HG03460 (cell line): ENCODE data around the gene MRPL48.
"Not testable (repeated sequence)": the region's sequence is repeated elsewhere in the genome, so short reads cannot be mapped to it uniquely, and the experiment has no call there.

ENCODE experiments used
- ATAC-seq: cut with Tn5 transposase; IDR thresholded peaks from one replicate; pipeline ENCODE4 v1.9.1; 2021; ENCODE audit not compliant: unreplicated experiment

Gene MRPL48

DNA sequence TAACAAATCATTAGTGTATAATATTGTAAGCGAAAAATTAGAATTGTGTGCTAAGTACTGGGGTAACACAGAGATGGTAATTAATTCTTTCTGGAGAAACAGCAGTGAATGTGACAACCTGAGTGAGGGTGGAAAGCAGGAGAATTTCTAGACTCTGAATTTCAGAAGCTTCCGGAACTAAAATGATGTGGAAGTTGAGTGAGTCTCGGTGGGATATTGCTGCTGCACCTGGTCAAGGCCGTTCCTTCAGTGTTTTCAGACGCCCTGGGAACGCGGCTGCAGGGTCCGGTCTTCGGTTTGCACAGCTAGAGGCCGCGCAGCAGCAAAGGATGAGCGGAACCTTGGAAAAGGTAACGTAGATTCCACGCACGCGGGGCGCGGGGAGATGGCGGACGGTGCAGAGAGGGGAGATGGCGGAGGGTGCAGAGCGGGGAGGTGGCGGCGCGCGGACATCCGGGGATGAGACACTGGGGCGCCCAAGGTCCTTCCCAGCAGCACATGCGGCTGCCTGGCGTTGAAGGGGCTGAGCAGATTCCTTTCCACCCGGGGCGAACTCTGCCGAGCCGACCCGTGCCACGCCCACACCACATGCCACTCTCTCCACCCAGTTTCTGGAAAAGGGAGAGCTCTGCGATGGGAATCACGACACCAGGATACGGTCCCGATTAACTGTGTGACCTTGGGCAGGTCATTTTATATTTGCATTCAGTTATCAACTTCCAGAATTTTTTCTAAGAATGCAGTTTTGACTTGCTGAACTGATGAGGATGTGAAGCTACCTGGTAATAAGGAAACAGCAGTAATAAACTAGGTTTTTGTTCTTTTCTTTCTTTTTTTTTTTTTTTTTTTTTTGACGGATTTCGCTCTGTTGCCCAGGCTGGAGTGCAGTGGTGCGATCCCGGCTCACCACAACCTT is at the start of gene MRPL48:
Gene MRPL48 (plus strand): TSS at position 232 of the 916 bp plus-strand sequence. CDS start 98 bp downstream, at position 330.
- ATAC-seq, result peak; percentile 91

DNA sequence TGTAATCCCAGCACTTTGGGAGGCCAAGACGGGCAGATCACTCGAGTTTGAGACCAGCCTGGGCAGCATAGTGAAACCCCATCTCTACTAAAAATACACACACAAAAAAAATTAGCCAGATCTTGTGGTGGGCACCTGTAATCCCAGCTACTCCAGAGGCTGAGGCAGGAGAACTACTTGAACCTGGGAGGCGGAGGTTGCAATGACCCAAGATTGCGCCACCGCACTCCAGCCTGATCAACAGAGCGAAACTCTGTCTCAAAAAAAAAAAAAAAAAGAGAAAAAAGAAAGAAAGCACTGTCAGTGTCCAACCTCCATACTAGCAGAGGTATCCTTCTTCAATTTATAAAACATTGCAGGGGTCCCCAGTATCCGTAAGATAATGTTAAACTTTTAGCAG is 44.6 kb upstream of the MRPL48 start:
- ATAC-seq, result no peak

DNA sequence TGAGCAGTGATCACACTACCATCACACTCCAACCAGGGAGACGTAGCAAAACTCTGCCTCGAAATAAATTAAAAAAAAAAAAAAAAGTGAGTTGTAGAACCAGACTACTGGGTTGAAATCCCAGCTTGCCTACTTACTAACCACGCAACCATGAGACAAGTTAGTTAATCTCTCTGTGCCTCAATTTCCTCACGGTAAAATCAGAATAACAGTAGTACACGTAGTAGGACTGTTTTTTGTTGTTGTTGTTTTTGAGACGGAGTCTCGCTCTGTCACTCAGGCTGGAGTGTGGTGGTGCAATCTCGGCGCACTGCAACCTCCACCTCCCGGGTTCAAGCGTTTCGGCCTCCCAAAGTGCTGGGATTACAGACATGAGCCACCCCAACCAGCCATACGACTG is 41.0 kb upstream of the MRPL48 start:
- ATAC-seq, result no peak

DNA sequence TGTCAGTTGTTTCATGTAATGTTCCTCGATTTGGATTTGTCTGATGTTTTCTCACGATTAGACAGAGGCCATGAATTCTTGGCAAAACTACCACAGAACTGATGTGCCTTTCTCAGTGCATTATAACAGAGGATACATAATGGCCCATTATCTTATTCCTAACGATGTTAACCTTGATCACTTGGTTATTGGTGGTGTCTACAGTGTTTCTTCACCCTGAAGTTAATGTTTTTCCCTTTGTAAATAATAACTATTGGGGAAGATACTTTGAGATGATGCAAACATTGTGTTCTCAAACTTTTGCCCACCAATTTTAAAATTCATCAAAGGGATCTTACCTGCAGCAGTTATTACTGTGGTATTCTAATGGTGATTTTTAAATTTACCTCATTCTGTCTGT is 39.9 kb upstream of the MRPL48 start:
- ATAC-seq, result no peak

DNA sequence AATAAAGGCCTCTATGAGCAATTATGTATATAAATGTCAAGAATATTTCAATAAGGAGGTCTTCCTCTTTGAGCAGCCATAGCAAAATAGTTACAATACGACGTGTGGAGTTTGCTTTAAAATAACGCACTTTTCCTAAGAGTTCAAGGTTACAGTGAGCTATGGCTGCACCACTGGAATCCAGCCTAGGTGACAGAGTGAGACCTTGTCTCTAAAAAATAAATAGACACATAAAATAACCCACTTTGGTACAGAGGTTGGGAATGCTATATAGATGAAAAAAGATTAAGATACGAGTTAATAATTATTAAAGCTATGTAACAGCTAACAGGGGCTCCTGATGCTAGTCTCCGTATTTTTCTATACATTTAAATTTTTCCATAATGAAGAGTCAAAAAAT is 39.4 kb upstream of the MRPL48 start:
- ATAC-seq, result no peak

DNA sequence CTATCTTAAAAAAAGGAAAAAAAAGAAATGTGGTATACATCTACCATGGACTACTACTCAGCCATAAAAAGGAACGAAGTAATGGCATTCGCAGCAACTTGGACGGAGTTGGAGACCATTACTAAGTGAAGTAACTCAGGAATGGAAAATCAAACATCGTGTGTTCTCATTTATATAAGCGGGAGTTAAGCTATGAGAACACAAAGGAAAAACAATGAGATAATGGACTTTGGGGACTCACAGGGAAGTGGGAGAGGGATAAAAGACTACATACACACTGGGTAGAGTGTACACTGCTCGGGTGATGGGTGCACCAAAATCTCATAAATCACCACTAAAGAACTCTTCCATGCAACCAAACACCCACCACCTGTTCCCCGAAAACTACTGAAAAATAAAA is 38.6 kb upstream of the MRPL48 start:
- ATAC-seq, result no peak

DNA sequence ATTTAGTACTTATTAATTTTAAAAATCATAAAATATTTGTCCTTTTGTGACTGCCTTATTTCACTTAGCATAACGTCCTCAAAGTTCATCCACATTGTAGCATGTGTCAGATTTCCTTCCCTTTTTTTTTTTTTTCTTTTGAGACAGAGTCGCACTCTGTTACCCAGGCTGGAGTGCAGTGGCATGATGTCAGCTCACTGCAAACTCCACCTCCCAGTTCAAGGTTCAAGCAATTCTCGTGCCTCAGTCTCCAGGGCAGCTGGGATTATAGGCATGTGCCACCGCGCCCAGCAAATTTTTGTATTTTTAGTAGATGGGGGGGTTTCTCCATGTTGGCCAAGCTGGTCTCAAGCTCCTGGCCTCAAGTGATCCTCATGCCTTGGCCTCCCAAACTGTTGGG is 37.4 kb upstream of the MRPL48 start:
- ATAC-seq, result no peak

DNA sequence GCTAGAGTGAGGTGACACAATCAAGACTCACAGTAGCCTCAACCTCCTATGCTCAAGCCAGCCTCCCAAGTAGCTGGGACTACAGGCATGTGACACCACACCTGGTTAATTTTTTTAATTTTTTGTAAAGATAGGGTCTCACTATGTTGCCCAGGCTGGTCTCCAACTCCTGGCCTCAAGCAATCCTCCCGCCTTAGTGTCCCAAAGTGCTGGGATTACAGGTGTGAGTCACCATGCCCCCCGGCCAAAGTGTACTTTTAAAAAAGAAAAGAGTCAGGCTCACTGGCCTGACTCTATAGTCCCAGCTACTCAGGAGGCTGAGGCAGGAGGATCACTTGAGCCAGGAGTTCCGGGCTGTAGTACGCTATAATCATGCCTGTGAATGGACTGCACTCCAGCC is 36.8 kb upstream of the MRPL48 start:
- ATAC-seq, result not testable (repeated sequence)

DNA sequence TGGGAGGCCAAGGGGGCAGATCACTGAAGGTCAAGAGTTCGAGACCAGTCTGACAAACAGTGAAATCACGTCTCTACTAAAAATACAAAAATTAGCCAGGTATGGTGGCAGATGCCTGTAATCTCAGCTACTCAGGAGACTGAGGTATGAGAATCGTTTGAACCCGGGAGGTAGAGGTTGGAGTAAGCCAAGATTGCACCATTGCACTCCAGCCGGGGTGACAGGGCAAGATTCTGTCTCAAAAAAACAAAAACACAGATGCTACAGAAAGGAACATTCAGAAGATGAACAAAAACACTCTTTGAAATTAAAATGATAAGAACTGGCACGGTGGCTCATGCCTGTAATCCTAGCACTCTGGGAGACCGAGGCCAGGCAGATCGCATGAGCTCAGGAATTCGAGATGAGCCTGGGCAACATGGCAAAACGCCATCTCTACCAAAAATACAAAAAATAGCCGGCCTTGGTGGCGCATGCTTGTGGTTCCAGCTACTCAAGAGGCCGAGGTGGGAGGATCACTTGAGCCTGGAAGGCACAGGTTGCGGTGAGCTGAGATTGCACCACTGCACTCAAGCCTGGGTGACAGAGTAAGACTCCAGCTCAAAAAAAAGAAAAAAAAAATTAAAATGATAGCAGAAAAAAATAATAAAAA is 35.3 kb upstream of the MRPL48 start:
- ATAC-seq, result no peak

DNA sequence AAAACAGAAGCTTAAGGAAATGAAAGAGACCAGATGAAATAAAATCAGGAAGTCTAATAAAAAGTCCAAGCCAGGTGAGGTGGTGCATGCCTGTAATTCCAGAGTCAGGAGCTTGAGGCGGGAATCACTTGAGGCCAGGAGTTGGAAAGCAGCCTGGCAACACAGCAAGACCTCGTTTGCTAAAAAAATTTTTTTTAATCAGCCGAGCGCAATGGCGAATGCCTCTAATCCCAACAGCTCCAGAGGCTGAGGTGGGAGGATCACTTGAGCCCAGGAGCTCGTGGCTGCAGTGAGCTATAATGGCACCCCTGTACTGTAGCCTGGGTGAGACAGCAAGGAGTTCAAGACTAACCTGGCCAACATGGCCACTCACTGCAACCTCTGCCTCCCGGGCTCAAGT is 34.8 kb upstream of the MRPL48 start:
- no peak for ATAC-seq

DNA sequence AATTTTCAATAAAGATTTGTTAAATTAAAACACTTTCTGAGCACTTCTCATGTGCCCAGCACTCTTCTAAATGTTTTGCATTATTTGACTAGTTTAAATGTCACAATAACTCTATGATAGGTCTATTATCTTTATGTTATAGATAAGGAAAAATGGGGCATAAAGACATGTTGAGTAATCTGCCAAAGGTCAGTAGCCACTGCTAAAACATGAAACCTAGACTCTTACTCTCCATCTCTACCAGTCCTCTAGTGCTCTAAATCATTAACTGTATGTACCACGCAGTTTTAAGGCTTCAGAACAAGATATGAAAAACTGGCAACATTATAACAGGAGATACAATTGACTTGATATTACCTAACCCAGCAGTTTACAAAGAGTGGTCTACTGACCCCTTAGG is 33.7 kb upstream of the MRPL48 start:
- no peak for ATAC-seq

DNA sequence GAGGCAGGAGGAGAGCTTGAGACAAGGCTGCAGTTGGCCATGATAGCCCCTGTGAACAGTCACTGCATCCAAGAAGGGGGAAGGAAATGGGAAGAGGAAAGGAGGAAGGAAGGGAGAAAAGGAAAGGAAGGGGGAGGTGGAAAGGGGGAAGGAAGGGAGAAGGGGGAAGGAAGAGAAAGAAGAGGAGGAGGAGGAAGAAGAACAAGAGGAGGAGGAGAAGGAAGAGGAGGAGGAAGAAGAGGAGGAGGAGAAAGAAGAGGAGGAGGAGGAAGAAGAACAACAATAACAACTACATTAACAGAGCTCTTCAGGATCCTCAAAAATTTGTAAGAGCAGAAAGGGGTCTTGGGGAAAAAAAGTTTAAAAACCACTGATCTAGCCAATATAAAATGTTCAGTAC is 32.0 kb upstream of the MRPL48 start:
- no peak for ATAC-seq

DNA sequence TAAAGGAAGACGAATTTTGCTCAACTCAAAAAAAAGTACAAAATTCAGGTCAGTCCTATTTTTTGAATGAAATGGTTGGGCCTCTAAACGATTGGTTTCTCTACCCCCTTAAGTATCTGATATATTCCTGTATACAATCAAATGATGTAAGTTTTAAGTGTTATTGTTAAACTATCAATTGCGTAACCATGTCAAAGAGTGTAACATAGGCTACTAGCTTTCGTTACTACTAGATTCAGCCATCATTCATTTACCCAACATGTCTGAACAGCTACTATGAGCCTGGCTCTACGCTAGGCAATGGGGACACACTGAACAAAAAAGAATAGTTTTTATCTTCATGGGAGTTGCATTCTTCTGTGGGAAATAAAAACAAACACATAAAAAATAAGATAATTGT is 30.1 kb upstream of the MRPL48 start:
- ATAC-seq, result no peak

DNA sequence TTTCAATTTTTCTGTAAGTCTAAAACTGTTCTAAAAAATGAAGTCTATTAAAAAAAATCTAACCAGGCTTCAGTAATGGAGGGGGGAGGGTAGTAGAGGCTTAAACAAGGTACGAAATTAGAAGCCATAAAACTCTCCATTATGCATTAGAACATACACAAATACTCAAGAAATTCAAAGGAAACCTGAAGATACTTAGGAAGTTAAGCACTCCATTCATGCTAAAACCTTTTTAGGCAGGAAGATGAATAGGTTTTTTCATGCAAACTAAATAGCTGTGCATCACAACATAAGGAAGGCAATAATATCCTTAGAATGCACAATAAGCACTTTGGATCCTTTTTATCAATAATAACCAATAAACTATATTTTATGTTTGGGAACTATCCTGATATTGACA is 29.2 kb upstream of the MRPL48 start:
- no peak for ATAC-seq

DNA sequence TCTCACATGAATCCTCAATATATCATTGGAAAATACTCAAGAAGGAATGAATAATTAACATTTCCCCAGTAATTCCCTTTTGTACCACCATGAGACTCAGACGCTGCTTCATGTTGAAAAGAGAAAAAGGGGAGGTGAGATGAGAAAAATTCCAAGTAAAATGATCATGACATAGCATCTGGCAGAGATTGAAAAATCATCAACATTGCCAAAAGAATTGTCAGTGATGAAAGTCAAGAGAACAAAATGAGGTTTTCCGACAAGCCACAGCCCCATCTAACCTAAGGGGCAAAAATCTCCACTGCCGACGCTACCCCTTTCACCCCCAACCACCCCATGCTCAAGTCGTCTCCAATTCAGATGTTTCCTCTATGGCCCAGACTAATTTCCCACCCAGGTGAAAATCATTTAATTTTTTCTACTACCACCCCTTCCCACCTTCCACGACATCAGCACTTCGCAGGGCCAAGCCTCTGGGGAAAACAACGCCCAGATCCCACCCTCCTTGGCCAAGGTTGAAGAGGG is 28.0 kb upstream of the MRPL48 start:
- ATAC-seq, result no peak

DNA sequence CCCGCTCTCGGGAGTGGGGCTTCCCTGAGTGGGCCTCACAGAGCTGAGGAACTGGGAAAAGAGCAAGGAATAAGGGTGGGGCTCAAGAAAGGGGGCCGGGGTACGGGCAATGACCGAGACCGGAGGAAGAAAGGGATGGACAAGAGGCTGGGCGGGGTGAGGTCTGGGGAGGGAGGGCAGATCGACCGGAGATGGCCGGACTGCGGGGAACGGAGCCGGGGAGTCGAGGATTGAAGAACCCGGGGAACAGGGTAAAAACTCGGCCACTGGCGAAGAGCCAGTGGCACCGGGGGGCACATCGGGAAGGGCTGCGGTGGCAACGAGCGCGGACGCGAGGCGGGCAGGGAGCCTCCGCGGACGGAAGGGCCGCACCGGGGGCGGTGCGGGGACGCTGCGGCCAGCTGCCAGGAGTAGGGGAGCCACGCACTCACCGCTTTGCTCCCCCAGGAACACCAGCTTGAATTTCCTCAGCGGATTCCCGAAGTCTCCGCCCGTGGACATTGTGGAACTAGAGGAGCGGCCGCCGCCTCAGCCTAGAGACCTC is 27.5 kb upstream of the MRPL48 start:
- peak; percentile 4 for ATAC-seq

DNA sequence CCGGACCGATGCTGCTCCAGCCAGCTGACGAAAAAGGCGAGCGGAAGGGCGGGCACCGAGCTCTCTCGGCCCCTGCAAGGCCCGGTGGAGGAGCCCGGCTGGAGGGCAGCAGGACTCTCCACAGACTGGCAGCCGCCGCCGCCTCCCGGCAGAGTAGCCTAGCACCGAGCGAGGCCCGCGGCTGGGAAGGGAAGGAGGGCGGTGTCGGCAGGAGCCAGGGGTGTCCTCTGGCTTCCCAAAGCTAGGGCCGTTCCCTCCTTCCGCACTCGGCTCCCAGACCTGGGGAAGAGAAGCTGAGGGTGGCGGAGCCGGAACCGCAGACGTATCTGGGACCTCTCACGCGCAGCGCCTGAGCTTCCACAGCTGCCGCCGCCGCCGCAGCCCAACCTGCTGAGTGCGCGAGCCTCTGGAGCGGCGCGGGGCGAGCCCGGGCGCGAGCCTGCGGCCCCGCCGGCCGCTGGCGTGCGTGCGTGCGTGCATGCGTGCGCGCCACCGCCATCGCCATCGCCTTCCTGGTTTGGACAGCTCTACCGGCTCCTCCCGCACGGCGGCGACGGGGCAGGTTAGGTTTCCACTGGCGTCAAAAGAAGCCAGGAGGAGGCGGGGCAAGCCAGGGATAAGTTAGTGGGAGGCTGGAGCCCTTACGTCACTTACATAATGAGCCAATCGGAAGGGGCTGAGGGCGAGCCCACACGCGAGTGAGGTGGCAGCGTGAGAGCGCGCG is 26.8 kb upstream of the MRPL48 start, which contains the start of gene RAB6A:
Gene RAB6A (minus strand): TSS at position 396 of the 724 bp plus-strand sequence. CDS start 439 bp downstream, outside the sequence.
- peak; percentile 93 for ATAC-seq

DNA sequence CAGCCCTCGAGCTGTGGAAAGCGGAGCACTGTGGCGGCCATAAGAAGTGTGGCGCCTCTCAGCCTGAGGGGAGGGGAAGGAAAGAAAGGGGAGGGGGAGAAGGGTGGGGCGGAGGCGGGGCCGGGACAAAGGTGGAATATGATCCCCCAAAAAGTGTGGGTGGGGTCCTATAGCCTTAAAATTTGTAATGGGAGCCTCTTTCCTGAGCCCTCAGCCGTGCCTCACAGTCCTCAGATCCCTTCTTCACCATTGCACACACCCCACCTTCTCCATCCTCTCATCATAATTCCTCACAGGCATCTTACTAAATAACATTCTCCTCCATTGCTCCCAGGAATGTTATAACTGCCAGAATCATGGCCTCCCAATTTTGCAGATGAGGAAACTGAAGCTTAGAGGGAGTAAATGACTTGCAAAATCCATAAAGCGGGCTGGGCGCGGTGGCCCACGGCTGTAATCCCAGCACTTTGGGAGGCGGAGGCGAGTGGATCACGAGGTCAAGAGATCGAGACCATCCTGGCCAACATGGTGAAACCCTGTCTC is 26.2 kb upstream of the MRPL48 start:
- peak; percentile 1 for ATAC-seq

DNA sequence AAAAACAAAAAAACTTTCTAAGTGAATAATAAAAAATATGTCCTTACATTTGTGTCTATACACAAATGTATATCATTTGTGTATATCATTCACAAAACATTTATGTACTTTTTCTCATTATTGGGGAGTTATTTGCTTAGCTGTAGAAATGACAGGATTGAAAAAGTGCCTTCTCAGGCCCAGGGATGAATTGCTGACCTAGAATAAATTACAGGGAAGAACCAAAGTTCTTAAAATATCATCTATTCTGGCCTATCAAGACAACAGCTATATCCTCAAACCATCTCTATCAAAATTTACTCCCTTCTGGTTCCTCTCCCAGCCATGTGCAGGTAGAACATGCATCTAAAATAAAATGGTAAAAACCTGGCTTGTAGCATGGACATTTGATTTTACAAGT is 24.9 kb upstream of the MRPL48 start:
- ATAC-seq, result no peak

DNA sequence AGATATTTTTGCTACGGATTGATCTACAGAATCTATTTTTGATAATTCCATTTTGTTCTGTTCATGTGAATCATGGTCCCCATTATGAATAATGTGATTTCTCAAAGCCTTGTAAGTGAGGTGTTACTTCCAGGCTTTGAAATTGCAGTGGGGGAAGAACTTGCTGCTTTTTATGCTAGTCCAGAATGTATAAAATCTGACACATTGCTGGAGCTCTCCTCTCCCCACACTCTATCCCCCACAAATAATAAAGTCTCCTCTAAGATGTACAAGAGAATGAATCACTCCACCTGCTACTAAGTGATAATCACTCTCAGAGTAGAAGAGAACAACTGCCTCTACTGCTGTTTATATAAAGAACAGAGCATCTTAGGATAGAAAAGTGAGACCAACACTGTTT is 20.9 kb upstream of the MRPL48 start:
- no peak for ATAC-seq

DNA sequence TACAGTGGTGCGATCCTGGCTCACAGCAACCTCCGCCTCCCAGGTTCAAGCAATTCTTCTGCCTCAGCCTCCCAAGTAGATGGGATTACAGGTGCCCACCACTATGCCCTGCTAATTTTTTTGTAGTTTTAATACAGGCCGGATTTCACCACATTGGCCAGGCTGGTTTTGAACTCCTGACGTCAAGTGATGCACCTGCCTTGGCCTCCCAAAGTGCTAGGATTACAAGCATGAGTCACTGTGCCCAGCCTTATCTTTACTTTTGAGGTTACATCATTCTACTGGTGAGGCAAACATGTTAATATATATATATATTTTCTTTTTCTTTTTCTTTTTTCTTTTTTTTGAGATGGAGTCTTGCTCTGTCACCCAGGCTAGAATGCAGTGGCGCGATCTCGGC is 16.9 kb upstream of the MRPL48 start:
- not testable (repeated sequence) for ATAC-seq
